Gastrocnemius medialis (tissue), 4 donors: ENCODE data around the gene PLSCR3. TPM values are rescaled to one million over a fixed set of nuclear protein-coding genes. Genes with fewer than 3 reads are reported as not detected.

Experiments used
- ATAC-seq, 2 donors: fragments of 150-250 bp; one replicate each; pipeline ENCODE4 v1.9.1; 2016
- DNase-seq, 2 donors: peaks; one replicate each; pipeline ENCODE4 v3.0.0-alpha.2; 2019
- H3K27ac ChIP-seq, 4 donors: fragments of 200-600 bp; sonication (generic); 1 replicate in 1 of 4; 2 replicates in 3 of 4; pipeline ENCODE4 v1.5.1; 2016 to 2018; ENCODE audit warnings: mild to moderate bottlenecking in 2 of 4, moderate library complexity in 1 of 4
- H3K27me3 ChIP-seq, 3 donors: fragments of 200-600 bp; sonication (generic) in 2 of 3; 1 replicate in 1 of 3; 2 replicates in 2 of 3; pipeline versions ENCODE4 v1.5.1 to v1.6.0; 2016 to 2019; ENCODE audit warnings: mild to moderate bottlenecking in 1 of 3, moderate library complexity in 1 of 3
- H3K36me3 ChIP-seq, 2 donors: fragments of 200-600 bp; sonication (generic) in 1 of 2; one replicate each; pipeline ENCODE4 v1.5.1; 2017 to 2018
- H3K4me1 ChIP-seq, 2 donors: fragments of 200-600 bp; sonication (generic) in 1 of 2; one replicate each; pipeline ENCODE4 v1.5.1; 2016 to 2017; ENCODE audit warnings: mild to moderate bottlenecking in 2 of 2
- H3K4me3 ChIP-seq, 4 donors: fragments of 200-600 bp; sonication (generic) in 3 of 4; 1 replicate in 1 of 4; 2 replicates in 3 of 4; pipeline ENCODE4 v1.5.1; 2016 to 2019; ENCODE audit warnings: mild to moderate bottlenecking in 2 of 4
- H3K9me3 ChIP-seq, 3 donors: fragments of 200-600 bp; sonication (generic) in 2 of 3; 1 replicate in 1 of 3; 2 replicates in 2 of 3; pipeline ENCODE4 v1.5.1; 2016 to 2019
- POLR2A ChIP-seq, 2 donors: fragments of 450-650 bp; IDR thresholded peaks; one replicate each; pipeline ENCODE4 v1.6.1; 2017; ENCODE audit warnings: antibody characterized with exemption in 2 of 2, mild to moderate bottlenecking in 2 of 2, moderate library complexity in 2 of 2
- in situ Hi-C, 4 donors: fragments of 200-750 bp; cut with MboI; loops; one replicate each; pipeline versions ENCODE4 v1.15.0 to v1.8.0; 2017; ENCODE audit warnings: low sequenced_read_pairs in 4 of 4
- intact Hi-C: fragments of 100-400 bp; cut with DNase I; formaldehyde crosslinking; loops from one replicate; pipeline ENCODE4 v1.15.1; 2023; ENCODE audit warnings: low total_unique reads
- total RNA-seq, 4 donors: library from RNA; depleted of rRNA; stranded (reverse); fragments of >200 nt; gene quantifications; one replicate each; pipeline versions ENCODE4 v1.1.0 to v1.2.3, GENCODE V29; 2016
- TF ChIP-seq, protein P1 (sequence below), 5 experiments: fragments of 450-650 bp in 3 of 5; fragments of 200-600 bp in 2 of 5; sonication (generic) in 2 of 5; IDR thresholded peaks in 4 of 5; conservative IDR thresholded peaks in 1 of 5; 1 replicate in 4 of 5; 2 replicates in 1 of 5; pipeline ENCODE4 v1.5.1; 2016 to 2019; ENCODE audit warnings: antibody characterized with exemption in 5 of 5, mild to moderate bottlenecking in 3 of 5, moderate library complexity in 3 of 5

The PLSCR3 gene
- total RNA-seq, 4 donors from 2014 or later = 8.9 to 20.3 (median 14.4) TPM

DNA sequence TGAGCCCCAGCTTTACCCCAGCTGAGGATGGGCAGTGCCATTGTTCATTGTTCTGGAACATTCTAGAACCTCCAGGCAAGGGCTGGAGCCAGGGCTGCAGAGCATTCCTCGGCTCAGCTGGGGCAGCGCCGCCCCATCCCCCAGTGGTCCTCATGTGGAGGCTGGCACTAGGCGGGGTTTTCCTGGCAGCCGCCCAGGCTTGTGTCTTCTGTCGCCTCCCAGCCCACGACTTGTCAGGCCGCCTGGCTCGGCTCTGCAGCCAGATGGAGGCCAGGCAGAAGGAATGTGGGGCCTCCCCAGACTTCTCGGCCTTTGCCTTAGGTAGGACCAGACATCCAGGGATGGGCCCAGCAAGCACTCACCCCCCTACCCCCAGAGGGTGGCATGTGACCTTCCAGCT lies 39.3 kb downstream of the PLSCR3 start, which contains the start of gene TMEM95:
TMEM95 (plus strand) TSS at position 104 of the 400 bp plus-strand sequence; CDS start at position 153, 49 bp downstream.
- Histone ChIP-seq H3K4me1 (peaks cover 13 to 24% of the 10 kb centered on the region in 2 donors), H3K27ac (no peak within 1 kb of the TSS), H3K36me3 (no peaks in the 10 kb centered on the region), H3K9me3 (no peaks in the 10 kb centered on the region), H3K4me3 (no peak within 1 kb of the TSS), H3K27me3 (no peaks in the 10 kb centered on the region)
- no peak for ATAC-seq
- no peak for TF ChIP-seq POLR2A (IDR thresholded peaks at IDR 0.05)
- TF ChIP-seq, protein P1, sequence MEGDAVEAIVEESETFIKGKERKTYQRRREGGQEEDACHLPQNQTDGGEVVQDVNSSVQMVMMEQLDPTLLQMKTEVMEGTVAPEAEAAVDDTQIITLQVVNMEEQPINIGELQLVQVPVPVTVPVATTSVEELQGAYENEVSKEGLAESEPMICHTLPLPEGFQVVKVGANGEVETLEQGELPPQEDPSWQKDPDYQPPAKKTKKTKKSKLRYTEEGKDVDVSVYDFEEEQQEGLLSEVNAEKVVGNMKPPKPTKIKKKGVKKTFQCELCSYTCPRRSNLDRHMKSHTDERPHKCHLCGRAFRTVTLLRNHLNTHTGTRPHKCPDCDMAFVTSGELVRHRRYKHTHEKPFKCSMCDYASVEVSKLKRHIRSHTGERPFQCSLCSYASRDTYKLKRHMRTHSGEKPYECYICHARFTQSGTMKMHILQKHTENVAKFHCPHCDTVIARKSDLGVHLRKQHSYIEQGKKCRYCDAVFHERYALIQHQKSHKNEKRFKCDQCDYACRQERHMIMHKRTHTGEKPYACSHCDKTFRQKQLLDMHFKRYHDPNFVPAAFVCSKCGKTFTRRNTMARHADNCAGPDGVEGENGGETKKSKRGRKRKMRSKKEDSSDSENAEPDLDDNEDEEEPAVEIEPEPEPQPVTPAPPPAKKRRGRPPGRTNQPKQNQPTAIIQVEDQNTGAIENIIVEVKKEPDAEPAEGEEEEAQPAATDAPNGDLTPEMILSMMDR (IDR thresholded peaks at IDR 0.05 in 4 of 5, conservative IDR thresholded peaks at IDR 0.05 in 1 of 5) = no peak
- DNase-seq = no peak
- intact Hi-C loops = no loop called here
- in situ Hi-C loops = loop anchor here in 2 of 4 donors (25.0 kb wide), 2 partner anchors 157 to 182 kb away; partner anchors contain the start of gene TNFSF12 (in 1 of the 2)

DNA sequence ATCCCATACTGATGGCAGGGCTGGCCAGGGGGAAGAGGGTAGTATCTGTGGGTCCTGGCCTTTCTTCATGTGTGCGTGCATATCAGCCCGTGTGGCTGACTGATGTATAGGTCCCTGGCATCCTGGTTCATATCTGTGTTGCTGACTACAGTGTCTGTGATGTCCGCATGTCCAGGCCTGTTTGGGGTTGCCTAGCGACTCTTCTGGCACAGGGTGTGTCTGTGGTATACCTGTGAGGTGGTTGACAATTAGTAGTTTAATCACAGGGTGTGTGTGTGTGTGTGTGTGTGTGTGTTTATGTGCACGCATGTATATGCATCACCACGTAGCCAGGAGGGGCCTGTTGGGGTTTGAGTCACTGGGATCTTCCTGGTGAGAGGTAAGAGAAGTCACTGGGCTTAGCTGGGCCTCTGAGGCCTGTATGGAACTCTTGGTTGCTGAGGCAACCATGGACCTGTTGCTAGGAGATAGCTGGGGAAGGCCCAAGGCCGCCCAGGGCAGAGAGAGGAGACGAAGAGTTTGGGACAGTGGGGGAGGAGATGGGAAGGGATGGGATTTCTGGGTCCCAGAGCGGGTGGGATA lies 40.0 kb downstream of the PLSCR3 start:
- Histone ChIP-seq H3K4me1 (peaks cover 20 to 31% of the 10 kb centered on the region in 2 donors), H3K36me3 (no peaks in the 10 kb centered on the region), H3K9me3 (no peaks in the 10 kb centered on the region), H3K27ac (no peak overlapping the region), H3K4me3 (no peak overlapping the region), H3K27me3 (no peaks in the 10 kb centered on the region)
- in situ Hi-C loops (loop anchor here in 2 of 4 donors (25.0 kb wide), 2 partner anchors 158 to 183 kb away; partner anchors contain the start of gene TNFSF12 (in 1 of the 2)), intact Hi-C loops (no loop called here)
- TF ChIP-seq, protein P1 (IDR thresholded peaks at IDR 0.05 in 4 of 5, conservative IDR thresholded peaks at IDR 0.05 in 1 of 5) = no peak
- ATAC-seq (no peak), DNase-seq (no peak)

DNA sequence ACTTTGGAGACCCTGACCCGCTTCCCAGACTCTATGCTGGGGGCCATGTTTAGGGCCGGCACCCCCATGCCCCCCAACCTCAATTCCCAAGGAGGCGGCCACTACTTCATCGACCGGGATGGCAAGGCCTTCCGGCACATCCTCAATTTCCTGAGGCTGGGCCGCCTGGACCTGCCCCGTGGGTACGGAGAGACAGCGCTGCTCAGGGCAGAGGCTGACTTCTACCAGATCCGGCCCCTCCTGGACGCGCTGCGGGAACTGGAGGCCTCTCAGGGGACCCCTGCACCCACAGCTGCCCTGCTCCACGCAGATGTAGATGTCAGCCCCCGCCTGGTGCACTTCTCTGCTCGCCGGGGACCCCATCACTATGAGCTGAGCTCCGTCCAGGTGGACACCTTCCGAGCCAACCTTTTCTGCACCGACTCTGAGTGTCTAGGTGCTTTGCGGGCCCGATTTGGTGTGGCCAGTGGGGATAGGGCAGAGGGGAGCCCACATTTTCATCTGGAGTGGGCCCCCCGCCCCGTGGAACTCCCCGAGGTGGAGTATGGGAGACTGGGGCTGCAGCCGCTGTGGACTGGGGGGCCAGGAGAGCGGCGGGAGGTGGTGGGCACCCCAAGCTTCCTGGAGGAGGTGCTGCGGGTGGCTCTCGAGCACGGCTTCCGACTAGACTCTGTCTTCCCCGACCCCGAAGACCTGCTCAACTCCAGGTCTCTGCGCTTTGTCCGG lies 41.3 kb downstream of the PLSCR3 start:
- Histone ChIP-seq H3K36me3 (no peaks in the 10 kb centered on the region), H3K9me3 (no peaks in the 10 kb centered on the region), H3K27ac (peak overlapping the region; percentile 93 to 98 (median 96)), H3K27me3 (no peaks in the 10 kb centered on the region), H3K4me3 (peak overlapping the region; percentile 71 to 100 (median 84)), H3K4me1 (peaks cover 26 to 38% of the 10 kb centered on the region in 2 donors)
- ATAC-seq (no peak), DNase-seq (no peak)
- in situ Hi-C loops = loop anchor here in 2 of 4 donors (25.0 kb wide), 2 partner anchors 159 to 184 kb away; partner anchors contain the start of gene TNFSF12 (in 1 of the 2)
- intact Hi-C loops = loop anchor here (1.0 to 2.0 kb wide), 4 partner anchors 50 to 208 kb away; partner anchors contain the start of genes POLR2A and SENP3
- TF ChIP-seq, protein P1 (IDR thresholded peaks at IDR 0.05 in 4 of 5, conservative IDR thresholded peaks at IDR 0.05 in 1 of 5) = no peak
- no peak for TF ChIP-seq POLR2A (IDR thresholded peaks at IDR 0.05)

DNA sequence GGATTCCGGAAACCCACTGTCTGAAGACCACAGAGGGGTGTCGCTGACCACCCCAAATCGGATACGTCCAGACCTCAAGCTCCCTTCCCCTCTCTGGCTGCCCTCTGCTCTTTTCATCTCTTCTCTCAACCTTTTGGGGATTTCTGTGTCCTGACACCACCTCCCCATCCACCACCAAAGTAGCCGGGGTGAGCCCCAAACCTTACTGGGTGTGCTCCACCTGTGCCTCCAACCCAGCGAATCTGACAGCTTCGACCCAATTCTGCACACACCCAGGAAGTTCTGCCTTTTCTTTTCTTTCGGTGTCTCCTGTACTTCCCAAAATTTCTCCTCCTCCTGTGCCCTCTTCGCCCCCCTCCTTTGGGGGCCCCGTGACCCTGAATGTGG lies 41.8 kb downstream of the PLSCR3 start:
- TF ChIP-seq, protein P1 (IDR thresholded peaks at IDR 0.05 in 4 of 5, conservative IDR thresholded peaks at IDR 0.05 in 1 of 5) = peak in 2 of 5 experiments; percentile 42 to 58
- TF ChIP-seq POLR2A (IDR thresholded peaks at IDR 0.05) = no peak
- no peak for DNase-seq
- in situ Hi-C loops (loop anchor here in 2 of 4 donors (25.0 kb wide), 2 partner anchors 160 to 185 kb away; partner anchors contain the start of gene TNFSF12 (in 1 of the 2)), intact Hi-C loops (loop anchor here (1.0 to 2.0 kb wide), 4 partner anchors 50 to 209 kb away; partner anchors contain the start of genes POLR2A and SENP3)
- Histone ChIP-seq H3K4me1 (peaks cover 26 to 38% of the 10 kb centered on the region in 2 donors), H3K4me3 (peak overlapping the region; percentile 71 to 100 (median 84)), H3K27me3 (no peaks in the 10 kb centered on the region), H3K27ac (peak overlapping the region; percentile 93 to 98 (median 96)), H3K36me3 (no peaks in the 10 kb centered on the region), H3K9me3 (no peaks in the 10 kb centered on the region)
- ATAC-seq = no peak
